ENCODE data around the gene MOB3B.

GRCh38 chr9:27541740-27542139 lies 12.1 kb upstream of the MOB3B start:
- TF ChIP-seq HDAC6 (IDR thresholded peaks at IDR 0.05; ENCODE audit: unreplicated experiment) (no peak), CTCF (IDR thresholded peaks at IDR 0.05 in 2 of 3, conservative IDR thresholded peaks at IDR 0.05 in 1 of 3; ENCODE audit: control insufficient read depth in 2 of 3, extremely low read depth in 1 of 3, insufficient read depth in 1 of 3, low read depth in 3 of 3, low read length in 3 of 3) (no peak), REST (IDR thresholded peaks at IDR 0.05; ENCODE audit: low read depth, low read length) (no peak), ZZZ3 (IDR thresholded peaks at IDR 0.05; ENCODE audit: control insufficient read depth, insufficient read length, low read depth) (no peak), NKRF (conservative IDR thresholded peaks at IDR 0.05) (no peak), RCOR1 (conservative IDR thresholded peaks at IDR 0.05; ENCODE audit: low read depth, low read length) (no peak), MXI1 (IDR thresholded peaks at IDR 0.05; ENCODE audit: low read depth, low read length) (no peak)

Data from GM12878 (cell line).